T-helper 1 cell (primary cell): ENCODE data around the gene NUP205.
"Not testable (repeated sequence)": the region's sequence is repeated elsewhere in the genome, so short reads cannot be mapped to it uniquely, and the experiment has no call there.

ENCODE experiments used
- DNase-seq, 5 donors: peaks; one replicate each; pipeline ENCODE4 v3.0.0-alpha.2; 2012 to 2020

NUP205 gene

DNA sequence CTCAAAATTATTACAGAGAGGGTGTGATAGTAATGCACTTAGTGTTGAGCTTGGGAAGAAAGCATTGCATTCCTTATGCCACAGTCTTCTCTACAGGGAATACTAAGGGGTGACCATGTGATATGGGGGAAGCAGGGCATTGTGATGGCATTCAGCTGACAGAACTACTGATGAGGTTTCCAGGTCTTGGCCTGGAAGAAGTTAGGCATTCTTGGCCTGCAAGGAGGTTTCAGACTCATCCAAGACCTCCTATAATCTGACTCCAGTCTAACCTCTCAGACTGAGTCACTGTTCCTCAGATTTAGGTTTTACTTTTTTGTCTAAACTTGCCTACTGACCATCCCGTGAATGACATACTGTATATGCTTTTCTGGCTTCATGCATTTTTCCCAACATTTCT lies 112.5 kb downstream of the NUP205 start:
- DNase-seq = no peak

GRCh38 chr7:135672560-135673359 lies 115.0 kb downstream of the NUP205 start:
- DNase-seq = peak in 1 of 5 donors; percentile 15

- DNase-seq = no peak
Observed at GRCh38 chr7:135673360-135673706, 115.6 kb downstream of the NUP205 start.

GRCh38 chr7:135678612-135679575 lies 121.2 kb downstream of the NUP205 start:
- DNase-seq = no peak

DNA sequence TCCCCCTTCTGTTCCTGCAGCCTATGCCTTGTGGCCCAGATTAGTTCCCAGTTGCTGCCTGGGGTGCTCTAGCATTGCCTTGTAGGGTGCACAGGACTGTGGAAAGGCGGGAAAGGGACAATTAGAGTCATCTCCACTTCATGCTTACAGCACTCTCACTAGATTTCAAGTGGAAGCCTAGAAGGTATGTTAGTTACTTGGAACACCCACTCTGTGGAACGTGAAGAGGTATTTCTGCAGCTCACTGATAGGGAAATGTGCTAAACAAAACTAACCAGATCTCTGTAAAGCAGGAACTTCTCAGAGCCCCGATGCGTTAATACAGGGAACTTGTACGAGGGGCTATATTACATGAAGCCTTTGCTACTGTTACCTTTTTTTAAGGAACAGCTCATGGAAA lies 124.0 kb downstream of the NUP205 start:
- no peak for DNase-seq

- DNase-seq = no peak
Observed at GRCh38 chr7:135682191-135682590, 124.5 kb downstream of the NUP205 start.

DNA sequence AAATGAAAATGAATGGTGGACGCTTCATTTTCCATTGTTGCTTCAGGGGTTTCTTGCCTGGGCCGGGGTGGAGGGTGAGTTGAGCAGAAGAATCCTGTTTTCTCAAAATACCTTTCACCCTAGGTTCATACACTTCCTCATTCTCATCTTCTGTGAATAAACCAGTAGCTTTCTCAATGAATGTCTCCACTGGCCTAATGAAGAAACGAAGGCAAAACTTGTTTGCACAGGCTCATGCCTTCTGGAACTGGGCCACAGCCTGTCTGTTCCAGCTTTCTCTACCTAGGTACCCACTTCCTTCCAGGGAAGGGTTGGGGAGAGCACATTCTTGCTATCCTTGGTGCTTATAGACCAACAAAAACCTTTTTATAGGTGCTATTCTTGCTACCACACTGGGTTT lies 125.9 kb downstream of the NUP205 start:
- DNase-seq = no peak

- no peak for DNase-seq
Observed at GRCh38 chr7:135684136-135684535, 126.4 kb downstream of the NUP205 start.

- no peak for DNase-seq
Observed at GRCh38 chr7:135684699-135685098, 127.0 kb downstream of the NUP205 start.

- no peak for DNase-seq
Observed at GRCh38 chr7:135685306-135686084, 127.8 kb downstream of the NUP205 start.

- DNase-seq = no peak
Observed at GRCh38 chr7:135687466-135687865, 129.7 kb downstream of the NUP205 start.

DNA sequence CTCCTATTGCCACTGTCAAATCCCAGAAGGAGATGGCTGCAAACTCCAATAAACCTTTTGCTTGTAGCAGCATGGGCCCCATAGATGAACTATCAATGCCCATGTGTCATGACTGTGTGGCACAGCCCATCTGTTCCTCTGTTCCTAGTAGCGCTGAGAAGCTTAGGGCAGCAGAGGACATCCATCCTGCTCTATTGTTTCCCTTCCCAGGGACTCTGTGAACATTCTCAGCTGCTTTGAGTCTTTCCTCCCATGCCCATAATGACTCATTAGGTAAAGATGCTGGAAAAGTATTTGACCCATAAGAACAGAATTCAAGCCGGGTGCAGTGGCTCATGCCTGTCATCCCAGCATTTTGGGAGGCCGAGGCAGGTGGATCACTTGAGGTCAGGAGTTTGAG lies 132.8 kb downstream of the NUP205 start:
- DNase-seq = no peak

GRCh38 chr7:135692055-135692454 lies 134.3 kb downstream of the NUP205 start:
- DNase-seq = no peak

GRCh38 chr7:135692606-135693005 lies 134.9 kb downstream of the NUP205 start:
- DNase-seq = not testable (repeated sequence)

GRCh38 chr7:135693558-135693957 lies 135.8 kb downstream of the NUP205 start:
- DNase-seq = no peak

GRCh38 chr7:135697276-135698049 lies 139.7 kb downstream of the NUP205 start:
- no peak for DNase-seq
